ENCODE measurements around the gene RNF212B.
"Not testable (repeated sequence)": the region's sequence is repeated elsewhere in the genome, so short reads cannot be mapped to it uniquely, and the experiment has no call there.

Gene RNF212B

GRCh38 chr14:23237772-23238594 lies at the start of gene RNF212B:
Gene RNF212B, plus strand, starts transcription at chr14:23237936. Its CDS starts 2,410 bp downstream, at chr14:23240346.
- peak; percentile 67 for DNase-seq (ENCODE audit: low read depth, low spot score)

- DNase-seq (ENCODE audit: low read depth, low spot score): no peak
These were observed 44.3 kb upstream of the RNF212B start for GRCh38 chr14:23193432-23193831.

DNA sequence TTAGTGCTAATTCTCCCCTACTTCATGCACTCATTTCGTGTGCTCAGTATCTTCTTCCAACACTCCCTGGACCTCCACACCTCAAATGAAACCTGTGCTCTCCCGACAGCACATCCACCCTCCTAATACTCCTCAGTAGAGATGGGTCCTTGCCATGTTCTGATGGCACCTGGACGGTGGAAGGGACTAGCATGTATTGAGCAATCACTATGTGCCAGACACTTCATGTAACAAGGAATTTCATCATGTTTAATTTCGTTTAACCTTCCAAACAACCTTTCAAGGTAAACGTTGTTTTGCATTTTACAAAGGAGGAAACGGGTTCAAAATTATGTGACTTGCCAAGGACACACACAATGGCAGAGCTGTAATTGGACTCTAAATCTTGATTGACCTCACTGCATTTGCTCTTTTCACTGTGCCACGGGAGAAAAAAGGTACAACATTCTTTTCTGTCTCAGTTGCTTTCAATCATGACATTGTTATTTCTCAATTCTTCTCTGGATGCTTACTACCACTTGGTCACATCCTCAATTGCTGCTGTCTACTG lies 42.1 kb upstream of the RNF212B start:
- no peak for DNase-seq (ENCODE audit: low read depth, low spot score)

DNA sequence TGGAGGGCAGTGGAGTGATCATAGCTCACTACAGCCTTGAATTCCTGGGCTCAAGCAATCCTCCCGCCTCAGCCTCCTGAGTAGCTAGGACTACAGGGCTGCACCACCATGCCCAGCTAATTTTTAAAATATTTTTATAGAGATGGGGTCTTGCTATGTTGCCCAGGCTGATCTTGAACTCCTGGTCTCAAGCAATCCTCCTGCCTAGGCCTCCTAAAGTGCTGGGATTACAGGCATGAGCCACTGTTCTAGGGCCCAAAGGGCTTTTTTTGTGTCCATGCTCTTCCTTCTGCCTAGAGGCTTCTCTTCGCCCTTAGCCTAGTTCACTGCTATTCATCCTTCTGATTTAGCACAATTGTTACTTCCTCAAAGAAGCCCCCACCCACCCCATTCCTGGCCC lies 41.2 kb upstream of the RNF212B start:
- DNase-seq (ENCODE audit: low read depth, low spot score): not testable (repeated sequence)

DNA sequence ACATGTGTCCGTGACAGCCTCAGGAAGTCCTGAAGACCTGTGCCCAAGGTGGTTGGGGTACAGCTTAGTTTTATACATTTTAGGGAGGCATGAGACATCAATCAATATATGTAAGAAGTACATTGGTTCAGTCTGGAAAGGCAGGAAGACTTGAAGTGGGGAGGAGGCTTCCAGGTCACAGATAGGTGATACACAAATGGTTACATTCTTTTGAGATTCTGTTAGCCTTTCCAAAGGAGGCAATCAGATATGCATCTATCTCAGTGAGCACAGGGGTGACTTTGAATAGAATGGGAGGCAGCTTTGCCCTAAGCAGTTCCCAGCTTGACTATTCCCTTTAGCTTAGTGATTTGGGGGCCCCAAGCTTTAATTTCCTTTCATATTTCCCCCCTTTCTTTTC lies 38.6 kb upstream of the RNF212B start:
- DNase-seq (ENCODE audit: low read depth, low spot score): not testable (repeated sequence)

GRCh38 chr14:23202001-23202400 lies 35.7 kb upstream of the RNF212B start:
- no peak for DNase-seq (ENCODE audit: low read depth, low spot score)

- no peak for DNase-seq (ENCODE audit: low read depth, low spot score)
These were observed 31.2 kb upstream of the RNF212B start for GRCh38 chr14:23206422-23207145.

DNA sequence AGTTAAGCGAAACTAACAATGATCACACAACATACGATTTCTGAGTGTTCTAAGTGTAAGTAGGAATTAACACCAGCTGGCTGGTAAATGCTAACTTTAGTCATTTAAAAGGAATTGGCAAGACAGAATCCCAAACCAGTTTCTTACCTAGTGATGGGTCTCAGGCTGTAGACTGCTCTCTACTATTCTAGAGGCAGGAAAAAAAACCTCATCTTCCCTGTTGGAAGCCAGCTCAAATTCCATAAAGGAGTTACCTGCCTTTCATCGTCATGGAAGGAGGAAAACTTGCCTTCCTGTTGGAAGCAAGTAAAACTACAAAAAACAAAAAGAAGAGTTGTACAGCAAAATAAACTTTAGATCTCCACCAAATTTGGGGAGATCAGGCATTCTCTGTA lies 30.6 kb upstream of the RNF212B start:
- no peak for DNase-seq (ENCODE audit: low read depth, low spot score)

GRCh38 chr14:23208324-23208723 lies 29.4 kb upstream of the RNF212B start:
- no peak for DNase-seq (ENCODE audit: low read depth, low spot score)

DNA sequence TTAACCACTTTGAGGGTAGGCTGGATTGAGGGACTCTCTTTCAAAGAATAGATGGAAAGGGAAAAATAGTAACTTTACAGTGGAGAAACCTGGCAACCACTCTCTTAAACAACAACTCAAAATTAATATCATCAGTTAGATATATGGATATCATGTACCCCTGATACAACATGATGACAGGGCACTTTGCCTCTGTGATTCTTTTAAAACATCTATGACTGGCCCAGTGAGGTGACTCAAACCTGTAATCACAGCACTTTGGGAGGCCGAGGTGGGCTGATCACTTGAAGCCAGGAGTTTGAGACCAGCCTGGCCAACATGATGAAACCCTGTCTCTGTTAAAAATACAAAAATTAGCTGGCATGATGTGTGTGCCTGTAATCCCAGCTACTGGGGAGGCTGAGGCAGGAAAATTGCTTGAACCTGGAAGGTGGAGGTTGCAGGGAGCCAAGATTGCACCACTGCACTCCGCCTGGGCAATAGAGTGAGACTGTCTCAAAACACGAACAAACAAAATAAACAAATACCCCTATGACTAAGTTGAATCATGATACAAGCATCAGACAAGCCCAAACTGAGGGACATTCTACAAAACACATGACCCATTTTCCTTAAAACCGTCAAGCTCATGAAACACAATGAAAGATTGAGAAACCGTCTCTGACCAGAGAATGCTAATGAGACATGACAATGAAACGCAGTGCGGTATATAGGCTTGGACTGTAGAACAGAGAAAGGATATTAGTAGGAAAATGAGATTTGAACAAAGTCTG lies 27.9 kb upstream of the RNF212B start:
- no peak for DNase-seq (ENCODE audit: low read depth, low spot score)

- DNase-seq (ENCODE audit: low read depth, low spot score): no peak
These were observed 22.3 kb upstream of the RNF212B start for GRCh38 chr14:23215421-23215820.

DNA sequence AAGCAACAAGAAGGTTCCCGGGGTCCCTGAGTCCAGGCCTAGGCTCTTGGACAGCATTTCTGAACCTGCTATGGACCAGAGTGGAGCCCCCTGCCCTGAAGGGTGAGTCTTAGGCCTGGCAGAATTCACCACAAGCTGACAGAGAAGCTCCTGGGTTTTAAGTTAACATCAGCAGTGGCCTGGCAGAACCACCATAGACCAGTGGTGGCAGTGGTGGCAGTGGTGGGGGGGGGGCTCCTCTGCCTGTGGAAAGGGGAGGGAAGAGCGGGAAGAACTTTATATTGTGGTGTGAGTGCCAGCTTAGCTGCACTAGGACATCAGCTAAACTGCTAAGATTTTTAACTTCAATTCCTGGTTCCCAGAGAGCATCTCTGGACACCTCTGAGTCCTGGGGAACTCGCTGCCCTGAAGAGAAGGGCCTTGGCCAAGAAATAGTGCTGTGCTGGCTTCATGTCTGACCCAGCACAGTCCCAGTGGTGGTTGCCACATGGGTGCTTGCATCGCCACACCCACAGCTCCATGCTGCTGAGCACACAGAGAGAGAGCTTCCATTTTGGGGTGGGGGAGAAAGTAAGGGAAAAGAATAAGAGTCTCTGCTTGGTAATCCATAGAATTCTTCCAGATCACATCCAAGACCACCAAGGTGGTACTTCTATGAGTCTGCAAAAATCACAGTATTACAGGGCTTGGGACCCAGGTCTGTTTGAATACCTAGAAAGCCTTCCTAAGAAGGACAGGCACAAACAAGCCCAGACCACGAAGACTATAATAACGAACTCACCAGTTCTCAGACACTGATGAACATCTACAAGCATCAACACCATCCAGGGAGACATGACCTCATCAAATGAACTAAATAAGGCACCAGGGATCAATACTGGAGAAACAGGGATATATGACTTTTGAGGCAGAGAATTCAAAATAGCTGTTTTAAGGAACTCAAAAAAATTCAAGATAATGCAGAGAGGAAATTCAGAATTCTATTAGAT lies 20.4 kb upstream of the RNF212B start:
- no peak for DNase-seq (ENCODE audit: low read depth, low spot score)

DNA sequence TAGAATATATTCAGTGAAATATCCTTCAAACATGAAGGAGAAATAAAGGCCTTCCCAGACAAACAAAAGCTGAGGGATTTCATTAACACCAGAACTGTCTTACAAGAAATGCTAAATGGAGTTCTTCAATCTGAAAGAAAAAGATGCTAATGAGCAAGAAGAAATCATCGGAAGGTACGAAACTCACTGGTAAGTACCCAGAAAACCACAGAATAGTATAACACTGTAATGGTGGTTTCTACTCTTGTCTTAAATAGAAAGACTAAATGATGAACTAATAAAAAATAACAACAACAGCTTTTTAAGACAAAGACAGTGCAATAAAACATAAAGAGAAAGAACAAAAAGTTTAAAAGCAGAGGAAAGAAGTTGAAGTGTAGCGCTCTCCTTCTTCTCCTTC lies 18.7 kb upstream of the RNF212B start:
- no peak for DNase-seq (ENCODE audit: low read depth, low spot score)

DNA sequence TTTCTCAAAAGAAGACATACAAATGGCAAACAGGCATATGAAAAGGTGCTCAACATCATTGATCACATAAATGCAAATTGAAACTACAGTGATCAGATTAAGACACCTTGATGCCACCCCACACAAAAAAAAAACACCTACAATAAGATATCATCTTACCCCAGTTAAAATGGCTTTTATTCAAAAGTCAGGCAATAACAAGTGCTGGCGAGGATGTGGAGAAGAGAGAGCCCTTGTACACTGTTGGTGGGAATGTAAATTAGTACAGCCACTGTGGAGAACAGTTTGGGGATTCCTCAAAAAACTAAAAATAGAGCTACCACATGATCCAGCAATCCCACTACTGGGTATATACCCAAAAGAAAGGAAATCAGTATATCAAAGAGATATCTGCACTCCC lies 12.8 kb upstream of the RNF212B start:
- not testable (repeated sequence) for DNase-seq (ENCODE audit: low read depth, low spot score)

- no peak for DNase-seq (ENCODE audit: low read depth, low spot score)
These were observed 10.2 kb upstream of the RNF212B start for GRCh38 chr14:23227566-23227965.

DNA sequence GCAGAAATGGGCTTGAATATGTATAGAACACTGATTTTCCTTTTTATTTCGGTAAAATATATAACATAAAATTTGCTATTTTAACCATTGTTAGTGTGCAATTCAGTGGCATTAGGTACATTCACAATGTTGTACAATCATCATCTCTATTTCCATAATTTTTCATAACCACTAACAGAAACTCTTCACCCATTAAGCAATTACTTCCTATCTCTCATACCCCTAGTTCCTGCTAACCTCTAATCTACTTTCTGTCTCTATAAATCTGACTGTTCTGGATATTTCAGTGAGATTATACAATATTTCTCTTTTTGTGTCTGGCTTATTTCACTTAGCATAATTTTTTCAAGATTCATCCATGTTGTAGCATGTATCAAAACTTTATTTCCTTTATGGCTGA lies 8.9 kb upstream of the RNF212B start:
- DNase-seq (ENCODE audit: low read depth, low spot score): no peak

- DNase-seq (ENCODE audit: low read depth, low spot score): not testable (repeated sequence)
These were observed 5.4 kb upstream of the RNF212B start for GRCh38 chr14:23232241-23232808.

GRCh38 chr14:23240661-23241060 lies 2.9 kb downstream of the RNF212B start:
- DNase-seq (ENCODE audit: low read depth, low spot score): no peak

GRCh38 chr14:23241061-23241715 lies 3.5 kb downstream of the RNF212B start:
- DNase-seq (ENCODE audit: low read depth, low spot score): not testable (repeated sequence)

- DNase-seq (ENCODE audit: low read depth, low spot score): no peak
These were observed 4.3 kb downstream of the RNF212B start for GRCh38 chr14:23242076-23242475.

Data from activated naive CD8-positive, alpha-beta T cell treated with anti-CD3 and anti-CD28 coated beads, Interleukin-2, amount 50 U/mL, for 16 hours (primary cell).